CD4-positive, alpha-beta T cell (primary cell): Measurements from ENCODE around the gene FYCO1. TPM values are rescaled to one million over a fixed set of nuclear protein-coding genes. Genes with fewer than 3 reads are reported as not detected.
A peak's percentile ranks its signal among the peaks of the same experiment; 100 is the strongest.

Experiments
- ATAC-seq: fragments of 200-7000 bp; cut with Tn5 transposase; one replicate; pipeline ENCODE4 v1.10.0; 2022; ENCODE audit warnings: mild to moderate bottlenecking; ENCODE audit not compliant: poor library complexity
- CTCF ChIA-PET: fragments of 350-600 bp; sonication (Branson Sonifier 250); formaldehyde crosslinking; loops from one replicate; lab custom pipeline; 2021; ENCODE audit warnings: antibody characterized with exemption, inconsistent platforms; lab: Charles Lee
- POLR2A ChIA-PET: fragments of 350-600 bp; sonication (Branson Sonifier 250); formaldehyde crosslinking; loops from one replicate; lab custom pipeline; 2021; ENCODE audit warnings: antibody characterized with exemption, inconsistent platforms; lab: Charles Lee
- DNase-seq, 14 experiments: peaks; one replicate each; pipeline ENCODE4 v3.0.0-alpha.2; 2013 to 2020; ENCODE audit warnings: mixed read lengths in 2 of 14
- H3K27ac ChIP-seq, 2 donors: one replicate each; pipeline versions ENCODE4 v1.5.1 to v1.7.0; 2013; ENCODE audit warnings: low read length in 2 of 2, low read depth in 1 of 2, mild to moderate bottlenecking in 1 of 2
- H3K27me3 ChIP-seq, 2 experiments: 1 replicate in 1 of 2; 2 replicates in 1 of 2; pipeline versions ENCODE4 v1.6.1 to v1.7.0; 2013; ENCODE audit warnings: low read length in 2 of 2, control low read depth in 1 of 2, mild to moderate bottlenecking in 1 of 2, moderate library complexity in 1 of 2; ENCODE audit not compliant: insufficient read depth in 2 of 2, control insufficient read depth in 1 of 2
- H3K36me3 ChIP-seq: one replicate; pipeline ENCODE4 v1.6.1; 2013; ENCODE audit warnings: low read length, control low read depth; ENCODE audit not compliant: insufficient read depth
- H3K4me1 ChIP-seq: one replicate; pipeline ENCODE4 v1.6.1; 2013; ENCODE audit warnings: low read length, control low read depth; ENCODE audit not compliant: insufficient read depth
- H3K4me3 ChIP-seq: one replicate; pipeline ENCODE4 v1.5.1; 2013; ENCODE audit warnings: mild to moderate bottlenecking, low read length, moderate library complexity
- H3K9me3 ChIP-seq, 2 experiments: 1 replicate in 1 of 2; 2 replicates in 1 of 2; pipeline versions ENCODE4 v1.6.1 to v1.7.0; 2013; ENCODE audit warnings: low read length in 2 of 2, mild to moderate bottlenecking in 2 of 2, control low read depth in 1 of 2, moderate library complexity in 1 of 2; ENCODE audit not compliant: control insufficient read depth in 1 of 2, insufficient read depth in 1 of 2
- H3K27ac Mint-ChIP-seq: one replicate; pipeline ENCODE4 v1.8.0; 2020; ENCODE audit warnings: mixed read lengths
- H3K27me3 Mint-ChIP-seq: one replicate; pipeline ENCODE4 v1.8.0; 2021; ENCODE audit warnings: mixed read lengths
- H3K36me3 Mint-ChIP-seq: one replicate; pipeline ENCODE4 v1.8.0; 2021; ENCODE audit warnings: low read depth, mixed read lengths
- H3K4me1 Mint-ChIP-seq: one replicate; pipeline ENCODE4 v1.8.0; 2021; ENCODE audit warnings: low read depth, mixed read lengths
- H3K4me3 Mint-ChIP-seq: one replicate; pipeline ENCODE4 v1.8.0; 2020; ENCODE audit warnings: mild to moderate bottlenecking, mixed read lengths
- H3K9me3 Mint-ChIP-seq: one replicate; pipeline ENCODE4 v1.8.0; 2020; ENCODE audit warnings: mixed read lengths
- intact Hi-C, 2 experiments: fragments of 100-400 bp; cut with DNase I in 1 of 2; cut with micrococcal nuclease in 1 of 2; formaldehyde crosslinking; loops; one replicate each; pipeline versions ENCODE4 v1.15.1 to v1.9.0; 2023 to 2025; cut with DNase I, micrococcal nuclease
- total RNA-seq, 174 experiments: library from RNA in 2 of 174; stranded (reverse) in 2 of 174; gene quantifications; one replicate each; pipeline ENCODE4 v1.2.3 and lab custom pipeline; 2021 to 2026
- TF ChIP-seq, protein P1 (sequence below): fragments of 200-600 bp; IDR thresholded peaks from one replicate; pipeline ENCODE4 v1.8.0; 2022; ENCODE audit warnings: antibody characterized with exemption, mild to moderate bottlenecking

The FYCO1 gene
- total RNA-seq, 2 experiments from 2014 or later = 17.4 to 20.1 TPM

DNA sequence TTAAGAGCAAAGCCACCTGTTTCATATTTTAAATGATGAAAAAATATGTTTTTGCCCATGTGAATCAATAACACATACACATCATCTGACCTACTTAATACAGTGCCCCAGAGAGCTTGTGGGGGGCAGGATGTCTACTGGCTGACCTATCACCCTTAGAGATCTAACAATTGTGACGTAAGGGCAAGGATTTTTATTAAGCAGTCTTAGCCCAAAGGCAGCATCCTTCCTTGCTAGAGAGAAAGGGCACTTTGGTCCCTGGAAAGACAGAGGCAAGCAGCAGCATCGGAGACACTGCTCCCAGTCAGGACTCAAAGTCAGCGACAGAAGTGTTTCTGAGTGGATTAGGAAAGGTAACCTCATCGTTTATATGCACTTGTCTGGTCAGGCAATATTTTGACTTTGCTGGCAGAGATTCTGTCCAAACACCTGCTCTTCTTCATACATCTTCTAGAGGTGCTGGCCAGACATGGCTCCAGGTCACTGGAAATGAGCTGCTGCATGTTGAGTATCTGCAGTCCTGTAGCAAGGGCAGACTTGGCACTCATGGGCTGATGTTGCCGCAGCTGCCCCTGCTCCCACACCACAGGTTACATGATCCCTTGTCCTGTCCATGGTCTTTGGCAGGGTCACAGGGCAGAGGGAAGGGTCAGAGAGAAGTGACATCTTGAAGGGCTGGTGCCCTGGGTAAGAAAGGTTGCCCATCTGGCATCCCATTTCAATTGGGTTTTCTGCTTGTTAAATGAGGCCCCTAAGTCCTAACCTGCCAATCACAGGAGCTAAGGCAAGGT lies 50.6 kb downstream of the FYCO1 start:
- peaks cover 69% of the 10 kb centered on the region for H3K4me1 ChIP-seq
- H3K27ac Mint-ChIP-seq = peak overlapping the region; percentile 78
- CTCF ChIA-PET = no interaction called here
- H3K9me3 Mint-ChIP-seq = no peaks in the 10 kb centered on the region
- TF ChIP-seq, protein P1, sequence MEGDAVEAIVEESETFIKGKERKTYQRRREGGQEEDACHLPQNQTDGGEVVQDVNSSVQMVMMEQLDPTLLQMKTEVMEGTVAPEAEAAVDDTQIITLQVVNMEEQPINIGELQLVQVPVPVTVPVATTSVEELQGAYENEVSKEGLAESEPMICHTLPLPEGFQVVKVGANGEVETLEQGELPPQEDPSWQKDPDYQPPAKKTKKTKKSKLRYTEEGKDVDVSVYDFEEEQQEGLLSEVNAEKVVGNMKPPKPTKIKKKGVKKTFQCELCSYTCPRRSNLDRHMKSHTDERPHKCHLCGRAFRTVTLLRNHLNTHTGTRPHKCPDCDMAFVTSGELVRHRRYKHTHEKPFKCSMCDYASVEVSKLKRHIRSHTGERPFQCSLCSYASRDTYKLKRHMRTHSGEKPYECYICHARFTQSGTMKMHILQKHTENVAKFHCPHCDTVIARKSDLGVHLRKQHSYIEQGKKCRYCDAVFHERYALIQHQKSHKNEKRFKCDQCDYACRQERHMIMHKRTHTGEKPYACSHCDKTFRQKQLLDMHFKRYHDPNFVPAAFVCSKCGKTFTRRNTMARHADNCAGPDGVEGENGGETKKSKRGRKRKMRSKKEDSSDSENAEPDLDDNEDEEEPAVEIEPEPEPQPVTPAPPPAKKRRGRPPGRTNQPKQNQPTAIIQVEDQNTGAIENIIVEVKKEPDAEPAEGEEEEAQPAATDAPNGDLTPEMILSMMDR = no peak
- intact Hi-C loops = loop anchor here (5.0 kb wide), 2 partner anchors 32 to 47 kb away; no protein-coding TSS in a partner anchor
- ATAC-seq (peak; percentile 15), DNase-seq (peak in 4 of 14 experiments; percentile 35 to 69 (median 50))
- H3K4me1 Mint-ChIP-seq = peaks cover 76% of the 10 kb centered on the region
- peak overlapping the region; percentile 25 for H3K4me3 ChIP-seq
- H3K27me3 ChIP-seq = no peaks in the 10 kb centered on the region
- H3K36me3 ChIP-seq = peaks cover 43% of the 10 kb centered on the region
- peak overlapping the region in 1 of 2 donors; percentile 28 for H3K27ac ChIP-seq
- H3K36me3 Mint-ChIP-seq = peaks cover 62% of the 10 kb centered on the region
- POLR2A ChIA-PET = interaction anchor here (0.8 to 1.4 kb wide), 4 partner anchors 20 to 133 kb away, joined by 3 to 5 read pairs (median 4); no protein-coding TSS in a partner anchor
- peak overlapping the region; percentile 18 for H3K4me3 Mint-ChIP-seq
- H3K27me3 Mint-ChIP-seq = no peaks in the 10 kb centered on the region
- no peaks in the 10 kb centered on the region for H3K9me3 ChIP-seq

DNA sequence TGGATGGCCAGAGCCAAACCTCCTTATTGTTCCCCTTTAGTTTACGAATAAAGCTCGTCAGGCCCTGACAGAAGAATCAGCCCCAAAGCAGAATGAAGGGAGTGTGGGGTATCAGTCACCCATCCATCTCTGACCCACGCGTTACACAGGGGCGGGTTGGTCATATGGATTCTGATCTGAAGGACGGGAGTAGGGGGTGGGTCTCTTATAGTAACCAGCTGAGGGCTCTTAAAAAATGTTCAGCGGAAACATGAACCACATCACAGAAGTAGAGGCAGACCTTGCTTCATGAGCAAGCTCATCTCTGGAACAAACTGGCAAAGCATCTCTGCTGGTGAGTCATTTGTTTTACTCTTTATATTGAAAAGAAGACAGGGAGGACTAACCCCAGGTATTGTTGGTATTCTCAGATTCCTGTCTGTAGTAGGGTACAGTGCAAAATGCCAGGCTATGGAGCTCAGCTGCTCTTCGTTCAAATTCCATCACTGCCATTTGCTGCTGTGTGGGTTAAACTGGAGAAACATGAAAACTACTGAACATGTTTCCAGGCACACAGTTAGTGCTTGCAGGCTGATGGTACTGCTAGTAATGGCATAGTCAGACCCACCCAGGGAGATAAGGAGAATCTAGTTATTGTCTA lies 52.3 kb downstream of the FYCO1 start, which contains the start of gene CXCR6:
TSS of gene CXCR6 (plus strand) at position 258 of the 640 bp plus-strand sequence. CDS start 3,018 bp downstream, outside the sequence.
- Mint-ChIP-seq H3K36me3 (peaks cover 53% of the 10 kb centered on the region), H3K4me1 (peaks cover 73% of the 10 kb centered on the region), H3K9me3 (no peaks in the 10 kb centered on the region), H3K4me3 (peak within 1 kb of the TSS; percentile 59), H3K27ac (peak within 1 kb of the TSS; percentile 28), H3K27me3 (no peaks in the 10 kb centered on the region)
- TF ChIP-seq, protein P1 = no peak
- H3K36me3 ChIP-seq = peaks cover 26% of the 10 kb centered on the region
- H3K27ac ChIP-seq = peak within 1 kb of the TSS in 1 of 2 donors; percentile 33
- peak in 11 of 14 experiments; percentile 13 to 76 (median 25) for DNase-seq
- POLR2A ChIA-PET = interaction anchor here (0.6 to 3.1 kb wide), 7 partner anchors 33 to 141 kb away, joined by 3 to 14 read pairs (median 6); partner anchors contain the start of gene FYCO1
- intact Hi-C loops = loop anchor here (5.0 kb wide), 1 partner anchor 34 kb away; no protein-coding TSS in a partner anchor
- H3K4me3 ChIP-seq = peak within 1 kb of the TSS; percentile 25
- H3K9me3 ChIP-seq = no peaks in the 10 kb centered on the region
- CTCF ChIA-PET = interaction anchor here (0.9 to 1.5 kb wide), 6 partner anchors 84 to 545 kb away, joined by 3 to 12 read pairs (median 3); partner anchors contain the start of gene XCR1
- ATAC-seq = peak; percentile 83
- H3K4me1 ChIP-seq = peaks cover 65% of the 10 kb centered on the region
- H3K27me3 ChIP-seq = no peaks in the 10 kb centered on the region
